ENCODE results near the gene RTN1. TPM values are rescaled to one million over a fixed set of nuclear protein-coding genes. Genes with fewer than 3 reads are reported as not detected.

The RTN1 gene
- 1 to 10 TPM; 1.4 to 2.5 (median 1.8) TPM for total RNA-seq

GRCh38 chr14:59870277-59871165 is at the start of gene RTN1:
Gene RTN1, minus strand, starts transcription at chr14:59870776. Its CDS starts 146 bp downstream, at chr14:59870630.
- ATAC-seq (peak; percentile 45 to 68), DNase-seq (peak; percentile 19 to 20)
- peaks cover 14 to 37% (median 24%) of the 10 kb centered on the region in 3 donors for H3K27me3 ChIP-seq
- intact Hi-C loops (cut with DNase I; ENCODE audit: low total_unique reads) (no loop called here), in situ Hi-C loops (cut with MboI; ENCODE audit: low sequenced_read_pairs in 4 of 4) (no loop called here)
- H3K9me3 ChIP-seq = no peaks in the 10 kb centered on the region
- peak within 1 kb of the TSS; percentile 51 to 71 (median 56) for H3K4me3 ChIP-seq
- peaks cover 0 to 7% of the 10 kb centered on the region in 2 donors for H3K4me1 ChIP-seq
- H3K27ac ChIP-seq = no peak within 1 kb of the TSS
- no peaks in the 10 kb centered on the region for H3K36me3 ChIP-seq
- TF ChIP-seq CTCF (IDR thresholded peaks at IDR 0.05 in 4 of 5, conservative IDR thresholded peaks at IDR 0.05 in 1 of 5) (no peak), POLR2A (IDR thresholded peaks at IDR 0.05) (no peak)

- no peaks in the 10 kb centered on the region for H3K36me3 ChIP-seq
- no peak overlapping the region for H3K4me3 ChIP-seq
- no peaks in the 10 kb centered on the region for H3K9me3 ChIP-seq
- ATAC-seq (no peak), DNase-seq (no peak)
- H3K27ac ChIP-seq = no peak overlapping the region
- intact Hi-C loops (cut with DNase I; ENCODE audit: low total_unique reads) = no loop called here
- H3K4me1 ChIP-seq = peaks cover 8 to 9% of the 10 kb centered on the region in 2 donors
- H3K27me3 ChIP-seq = peaks cover 0 to 7% (median 6%) of the 10 kb centered on the region in 3 donors
- in situ Hi-C loops (cut with MboI; ENCODE audit: low sequenced_read_pairs in 4 of 4) = no loop called here
- TF ChIP-seq CTCF (IDR thresholded peaks at IDR 0.05 in 4 of 5, conservative IDR thresholded peaks at IDR 0.05 in 1 of 5) = no peak
- no peak for TF ChIP-seq POLR2A (IDR thresholded peaks at IDR 0.05)
These were observed 49.8 kb upstream of the RTN1 start for GRCh38 chr14:59920378-59920683.

- in situ Hi-C loops (cut with MboI; ENCODE audit: low sequenced_read_pairs in 4 of 4) (no loop called here), intact Hi-C loops (cut with DNase I; ENCODE audit: low total_unique reads) (no loop called here)
- peak within 1 kb of the TSS; percentile 59 to 69 (median 64) for H3K4me3 ChIP-seq
- DNase-seq (no peak), ATAC-seq (no peak)
- H3K27me3 ChIP-seq = peaks cover 0 to 7% (median 6%) of the 10 kb centered on the region in 3 donors
- TF ChIP-seq POLR2A (IDR thresholded peaks at IDR 0.05) (no peak), CTCF (IDR thresholded peaks at IDR 0.05 in 4 of 5, conservative IDR thresholded peaks at IDR 0.05 in 1 of 5) (no peak)
- no peaks in the 10 kb centered on the region for H3K9me3 ChIP-seq
- H3K4me1 ChIP-seq = peaks cover 8 to 9% of the 10 kb centered on the region in 2 donors
- no peaks in the 10 kb centered on the region for H3K36me3 ChIP-seq
- no peak within 1 kb of the TSS for H3K27ac ChIP-seq
These were observed 49.2 kb upstream of the RTN1 start, which contains the start of gene LRRC9 for GRCh38 chr14:59919570-59920377. Gene LRRC9, plus strand, starts transcription at chr14:59920144.

GRCh38 chr14:59918824-59919569 is 48.4 kb upstream of the RTN1 start:
- ATAC-seq (peak; percentile 56), DNase-seq (no peak)
- Histone ChIP-seq H3K4me3 (peak overlapping the region; percentile 59 to 69 (median 64)), H3K27me3 (peaks cover 0 to 7% (median 6%) of the 10 kb centered on the region in 3 donors), H3K9me3 (no peaks in the 10 kb centered on the region), H3K27ac (no peak overlapping the region), H3K36me3 (no peaks in the 10 kb centered on the region), H3K4me1 (peaks cover 8 to 9% of the 10 kb centered on the region in 2 donors)
- intact Hi-C loops (cut with DNase I; ENCODE audit: low total_unique reads) = no loop called here
- in situ Hi-C loops (cut with MboI; ENCODE audit: low sequenced_read_pairs in 4 of 4) = no loop called here
- TF ChIP-seq CTCF (IDR thresholded peaks at IDR 0.05 in 4 of 5, conservative IDR thresholded peaks at IDR 0.05 in 1 of 5) (peak in 3 of 5 experiments; percentile 30 to 40 (median 34)), POLR2A (IDR thresholded peaks at IDR 0.05) (no peak)

All from gastrocnemius medialis (tissue), 4 donors.